GM23338 (cell line): Measurements from ENCODE around the gene MAP7D3.

Experiments
- CREB1 ChIP-seq: fragments of 250-450 bp; sonication (Bioruptor Pico); IDR thresholded peaks from 2 replicates; pipeline ENCODE4 v1.5.0; 2020; ENCODE audit warnings: low read depth, mild to moderate bottlenecking, moderate library complexity
- CTCF ChIP-seq, 2 experiments: fragments of 200-600 bp in 1 of 2; sonication (generic) in 1 of 2; conservative IDR thresholded peaks; 2 replicates each; pipeline versions ENCODE4 v1.5.1 to v1.6.1; 2016 to 2017; ENCODE audit warnings: antibody characterized with exemption in 2 of 2, low read depth in 2 of 2, mild to moderate bottlenecking in 2 of 2, moderate library complexity in 1 of 2
- EZH2 ChIP-seq: fragments of 200-600 bp; sonication (generic); IDR thresholded peaks from one replicate; pipeline ENCODE4 v1.8.0; 2017; ENCODE audit warnings: antibody characterized with exemption, mild to moderate bottlenecking, low read depth; ENCODE audit not compliant: unreplicated experiment
- EZH2phosphoT487 ChIP-seq: fragments of 200-600 bp; sonication (generic); IDR thresholded peaks from one replicate; pipeline ENCODE4 v1.8.1; 2018; ENCODE audit warnings: antibody characterized with exemption; ENCODE audit not compliant: unreplicated experiment
- POLR2AphosphoS5 ChIP-seq: IDR thresholded peaks from 2 replicates; pipeline ENCODE4 v1.6.1; 2016; ENCODE audit warnings: antibody characterized with exemption, low read depth
- REST ChIP-seq: IDR thresholded peaks from one replicate; pipeline ENCODE4 v1.6.1; 2018; ENCODE audit warnings: antibody characterized with exemption; ENCODE audit not compliant: unreplicated experiment
- STAT1 ChIP-seq: IDR thresholded peaks from one replicate; pipeline ENCODE4 v1.6.1; 2016; ENCODE audit warnings: antibody characterized with exemption; ENCODE audit not compliant: unreplicated experiment
- ZNF114 ChIP-seq: fragments of 250-450 bp; sonication (Bioruptor Pico); IDR thresholded peaks from 2 replicates; pipeline ENCODE4 v1.5.0; 2020; ENCODE audit warnings: mild to moderate bottlenecking, moderate library complexity
- TF ChIP-seq, protein P1 (sequence below): IDR thresholded peaks from 2 replicates; pipeline ENCODE4 v1.6.1; 2016; ENCODE audit warnings: antibody characterized with exemption

DNA sequence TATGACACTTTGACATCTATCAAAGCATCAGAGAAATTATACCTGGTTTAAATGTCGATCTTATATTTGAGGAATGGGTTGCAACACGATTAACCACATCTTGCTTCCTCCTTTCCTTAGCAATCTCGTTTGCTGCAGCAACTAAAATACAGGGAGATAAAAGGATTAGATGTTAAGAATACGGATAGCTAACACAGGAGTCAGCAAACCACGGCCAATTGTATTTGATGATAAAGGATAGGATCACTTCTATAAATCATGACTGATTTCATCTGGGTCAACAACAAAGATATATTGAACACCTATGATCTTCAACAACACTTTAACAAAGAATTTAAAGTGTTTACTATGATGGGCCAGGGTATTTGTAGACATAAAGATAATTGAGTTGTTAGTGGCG lies 5.0 kb downstream of the MAP7D3 start:
- no peak for TF ChIP-seq CTCF (conservative IDR thresholded peaks at IDR 0.05; ENCODE audit: low read depth in 2 of 2)
- TF ChIP-seq CREB1 = no peak
- no peak for TF ChIP-seq ZNF114 (CRISPR knock-in tag)
- TF ChIP-seq EZH2 = no peak
- no peak for TF ChIP-seq EZH2phosphoT487
- TF ChIP-seq, protein P1, sequence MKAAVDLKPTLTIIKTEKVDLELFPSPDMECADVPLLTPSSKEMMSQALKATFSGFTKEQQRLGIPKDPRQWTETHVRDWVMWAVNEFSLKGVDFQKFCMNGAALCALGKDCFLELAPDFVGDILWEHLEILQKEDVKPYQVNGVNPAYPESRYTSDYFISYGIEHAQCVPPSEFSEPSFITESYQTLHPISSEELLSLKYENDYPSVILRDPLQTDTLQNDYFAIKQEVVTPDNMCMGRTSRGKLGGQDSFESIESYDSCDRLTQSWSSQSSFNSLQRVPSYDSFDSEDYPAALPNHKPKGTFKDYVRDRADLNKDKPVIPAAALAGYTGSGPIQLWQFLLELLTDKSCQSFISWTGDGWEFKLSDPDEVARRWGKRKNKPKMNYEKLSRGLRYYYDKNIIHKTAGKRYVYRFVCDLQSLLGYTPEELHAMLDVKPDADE = no peak
- TF ChIP-seq POLR2AphosphoS5 = no peak
- TF ChIP-seq STAT1 = no peak
- no peak for TF ChIP-seq REST
